ENCODE results near the gene AHCYL1.

DNA sequence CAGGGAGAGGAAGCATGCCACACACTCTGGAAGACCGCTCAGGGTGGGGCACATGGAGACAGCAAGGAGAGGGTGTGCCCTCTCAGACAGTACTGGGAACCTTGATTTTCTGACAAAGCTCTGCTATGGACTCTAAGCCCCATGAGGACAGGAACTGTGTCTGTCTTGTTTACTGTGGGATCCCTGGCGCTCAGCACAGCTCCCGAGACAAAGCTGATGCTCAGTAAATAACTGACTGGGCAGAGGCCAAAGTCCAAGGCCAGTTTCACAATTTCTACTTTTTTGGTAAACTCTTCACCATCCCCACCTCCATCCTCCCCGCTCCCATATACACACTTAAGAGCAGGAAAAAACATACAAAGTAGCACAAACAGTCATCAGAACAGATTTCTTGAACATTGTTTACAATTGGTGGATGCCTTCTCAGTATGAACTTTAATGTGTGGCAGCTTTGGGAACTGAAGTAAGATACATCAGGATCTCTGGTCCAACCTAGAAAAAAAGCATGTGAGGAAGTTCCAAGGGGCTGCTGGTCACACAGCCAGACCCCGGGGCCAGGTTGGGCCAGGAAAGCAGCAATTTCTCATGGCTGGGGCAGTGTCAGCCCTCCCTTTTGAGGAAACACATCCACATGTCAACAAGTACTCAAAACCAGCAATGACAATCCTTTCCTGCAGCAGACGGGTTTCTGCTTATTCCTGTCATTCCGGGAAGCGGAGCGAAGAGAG, 5.6 kb upstream of the AHCYL1 start:
- TF ChIP-seq, protein P1, sequence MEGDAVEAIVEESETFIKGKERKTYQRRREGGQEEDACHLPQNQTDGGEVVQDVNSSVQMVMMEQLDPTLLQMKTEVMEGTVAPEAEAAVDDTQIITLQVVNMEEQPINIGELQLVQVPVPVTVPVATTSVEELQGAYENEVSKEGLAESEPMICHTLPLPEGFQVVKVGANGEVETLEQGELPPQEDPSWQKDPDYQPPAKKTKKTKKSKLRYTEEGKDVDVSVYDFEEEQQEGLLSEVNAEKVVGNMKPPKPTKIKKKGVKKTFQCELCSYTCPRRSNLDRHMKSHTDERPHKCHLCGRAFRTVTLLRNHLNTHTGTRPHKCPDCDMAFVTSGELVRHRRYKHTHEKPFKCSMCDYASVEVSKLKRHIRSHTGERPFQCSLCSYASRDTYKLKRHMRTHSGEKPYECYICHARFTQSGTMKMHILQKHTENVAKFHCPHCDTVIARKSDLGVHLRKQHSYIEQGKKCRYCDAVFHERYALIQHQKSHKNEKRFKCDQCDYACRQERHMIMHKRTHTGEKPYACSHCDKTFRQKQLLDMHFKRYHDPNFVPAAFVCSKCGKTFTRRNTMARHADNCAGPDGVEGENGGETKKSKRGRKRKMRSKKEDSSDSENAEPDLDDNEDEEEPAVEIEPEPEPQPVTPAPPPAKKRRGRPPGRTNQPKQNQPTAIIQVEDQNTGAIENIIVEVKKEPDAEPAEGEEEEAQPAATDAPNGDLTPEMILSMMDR (conservative IDR thresholded peaks at IDR 0.05; ENCODE audit: low read depth, low read length), result no peak
- no peak for TF ChIP-seq EZH2 (IDR thresholded peaks at IDR 0.05; ENCODE audit: borderline replicate concordance, low read depth, low read length, poor library complexity, severe bottlenecking)

All from A673 (cell line).